KMS-11 (cell line): Measurements from ENCODE around the gene PDIA4.

Source experiments
- H2AFZ ChIP-seq: fragments of 200-600 bp; sonication (generic); 2 replicates; pipeline ENCODE4 v1.6.1; 2016; ENCODE audit warnings: antibody characterized with exemption, mixed run types, low read depth
- H3K27ac ChIP-seq: fragments of 200-600 bp; sonication (generic); 2 replicates; pipeline ENCODE4 v1.6.1; 2016; ENCODE audit warnings: mild to moderate bottlenecking, mixed run types
- H3K27me3 ChIP-seq: fragments of 200-600 bp; sonication (generic); 2 replicates; pipeline ENCODE4 v1.6.1; 2017; ENCODE audit warnings: mild to moderate bottlenecking, low read depth, mixed run types, moderate library complexity; ENCODE audit not compliant: insufficient read depth
- H3K36me3 ChIP-seq: fragments of 200-600 bp; sonication (generic); 2 replicates; pipeline ENCODE4 v1.6.1; 2017; ENCODE audit warnings: mild to moderate bottlenecking, mixed run types; ENCODE audit not compliant: insufficient read depth
- H3K4me1 ChIP-seq: fragments of 200-600 bp; sonication (generic); 2 replicates; pipeline ENCODE4 v1.6.1; 2016; ENCODE audit warnings: mild to moderate bottlenecking, low read depth, mixed run types; ENCODE audit not compliant: poor library complexity, severe bottlenecking
- H3K4me2 ChIP-seq: fragments of 200-600 bp; sonication (generic); 2 replicates; pipeline ENCODE4 v1.7.0; 2016; ENCODE audit warnings: mild to moderate bottlenecking, mixed run types
- H3K4me3 ChIP-seq: fragments of 200-600 bp; sonication (generic); IDR thresholded peaks from 2 replicates; pipeline ENCODE4 v1.6.1; 2017; ENCODE audit warnings: low read depth, low read length, mixed read lengths; ENCODE audit not compliant: insufficient read depth
- H3K79me2 ChIP-seq: fragments of 200-600 bp; sonication (generic); 2 replicates; pipeline ENCODE4 v1.6.1; 2016; ENCODE audit warnings: low read depth, mixed run types; ENCODE audit not compliant: insufficient read depth
- H3K9ac ChIP-seq: fragments of 200-600 bp; sonication (generic); 2 replicates; pipeline ENCODE4 v1.6.1; 2016; ENCODE audit warnings: mild to moderate bottlenecking, mixed run types
- H4K20me1 ChIP-seq: fragments of 200-600 bp; sonication (generic); 2 replicates; pipeline ENCODE4 v1.6.1; 2016; ENCODE audit warnings: mild to moderate bottlenecking, mixed run types; ENCODE audit not compliant: insufficient read depth
- TF ChIP-seq, protein P1 (sequence below): fragments of 200-600 bp; sonication (generic); conservative IDR thresholded peaks from 2 replicates; pipeline ENCODE4 v1.6.1; 2017; ENCODE audit warnings: low read depth, mild to moderate bottlenecking, antibody characterized with exemption, low read length, moderate library complexity, mixed read lengths

Gene PDIA4, protein sequence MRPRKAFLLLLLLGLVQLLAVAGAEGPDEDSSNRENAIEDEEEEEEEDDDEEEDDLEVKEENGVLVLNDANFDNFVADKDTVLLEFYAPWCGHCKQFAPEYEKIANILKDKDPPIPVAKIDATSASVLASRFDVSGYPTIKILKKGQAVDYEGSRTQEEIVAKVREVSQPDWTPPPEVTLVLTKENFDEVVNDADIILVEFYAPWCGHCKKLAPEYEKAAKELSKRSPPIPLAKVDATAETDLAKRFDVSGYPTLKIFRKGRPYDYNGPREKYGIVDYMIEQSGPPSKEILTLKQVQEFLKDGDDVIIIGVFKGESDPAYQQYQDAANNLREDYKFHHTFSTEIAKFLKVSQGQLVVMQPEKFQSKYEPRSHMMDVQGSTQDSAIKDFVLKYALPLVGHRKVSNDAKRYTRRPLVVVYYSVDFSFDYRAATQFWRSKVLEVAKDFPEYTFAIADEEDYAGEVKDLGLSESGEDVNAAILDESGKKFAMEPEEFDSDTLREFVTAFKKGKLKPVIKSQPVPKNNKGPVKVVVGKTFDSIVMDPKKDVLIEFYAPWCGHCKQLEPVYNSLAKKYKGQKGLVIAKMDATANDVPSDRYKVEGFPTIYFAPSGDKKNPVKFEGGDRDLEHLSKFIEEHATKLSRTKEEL

GRCh38 chr7:149028346-149029109, at the start of gene PDIA4:
Gene PDIA4, minus strand, starts transcription at chr7:149028505. Its CDS starts 97 bp downstream, at chr7:149028408.
- Histone ChIP-seq H2AFZ (peak within 1 kb of the TSS; percentile 64), H3K4me1 (peaks cover 29% of the 10 kb centered on the region), H3K27ac (peak within 1 kb of the TSS; percentile 85), H4K20me1 (peaks cover 4% of the 10 kb centered on the region; the same call in 1 of the 2 replicates), H3K79me2 (peaks cover 46% of the 10 kb centered on the region), H3K4me2 (peak within 1 kb of the TSS; percentile 89), H3K27me3 (no peaks in the 10 kb centered on the region), H3K9ac (peak within 1 kb of the TSS; percentile 95), H3K4me3 (peak within 1 kb of the TSS; percentile 29), H3K36me3 (no peaks in the 10 kb centered on the region)
- TF ChIP-seq, protein P1, sequence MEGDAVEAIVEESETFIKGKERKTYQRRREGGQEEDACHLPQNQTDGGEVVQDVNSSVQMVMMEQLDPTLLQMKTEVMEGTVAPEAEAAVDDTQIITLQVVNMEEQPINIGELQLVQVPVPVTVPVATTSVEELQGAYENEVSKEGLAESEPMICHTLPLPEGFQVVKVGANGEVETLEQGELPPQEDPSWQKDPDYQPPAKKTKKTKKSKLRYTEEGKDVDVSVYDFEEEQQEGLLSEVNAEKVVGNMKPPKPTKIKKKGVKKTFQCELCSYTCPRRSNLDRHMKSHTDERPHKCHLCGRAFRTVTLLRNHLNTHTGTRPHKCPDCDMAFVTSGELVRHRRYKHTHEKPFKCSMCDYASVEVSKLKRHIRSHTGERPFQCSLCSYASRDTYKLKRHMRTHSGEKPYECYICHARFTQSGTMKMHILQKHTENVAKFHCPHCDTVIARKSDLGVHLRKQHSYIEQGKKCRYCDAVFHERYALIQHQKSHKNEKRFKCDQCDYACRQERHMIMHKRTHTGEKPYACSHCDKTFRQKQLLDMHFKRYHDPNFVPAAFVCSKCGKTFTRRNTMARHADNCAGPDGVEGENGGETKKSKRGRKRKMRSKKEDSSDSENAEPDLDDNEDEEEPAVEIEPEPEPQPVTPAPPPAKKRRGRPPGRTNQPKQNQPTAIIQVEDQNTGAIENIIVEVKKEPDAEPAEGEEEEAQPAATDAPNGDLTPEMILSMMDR: no peak; the same call in 1 of the 2 replicates

DNA sequence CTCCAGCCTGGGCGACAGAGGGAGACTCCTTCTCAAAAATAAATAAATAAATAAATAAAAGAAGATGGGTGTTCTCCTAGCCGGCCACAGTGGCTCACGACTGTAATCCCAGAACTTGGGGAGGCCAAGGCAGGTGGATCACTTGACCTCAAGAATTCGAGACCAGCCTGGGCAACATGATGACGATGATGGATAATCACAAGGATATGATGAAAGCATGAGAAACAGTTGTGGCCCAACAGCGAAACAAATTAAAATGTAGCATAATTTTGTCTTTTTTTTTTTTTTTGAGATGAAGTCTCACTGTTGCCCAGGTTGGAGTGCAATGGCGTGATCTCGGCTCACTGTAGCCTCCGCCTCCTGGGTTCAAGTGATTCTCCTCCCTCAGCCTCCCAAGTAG, 49.3 kb upstream of the PDIA4 start:
- H3K27ac ChIP-seq: no peak overlapping the region
- no peaks in the 10 kb centered on the region for H4K20me1 ChIP-seq
- H2AFZ ChIP-seq: no peak overlapping the region
- TF ChIP-seq, protein P1: no peak
- H3K4me3 ChIP-seq: no peak overlapping the region
- H3K9ac ChIP-seq: no peak overlapping the region
- no peaks in the 10 kb centered on the region for H3K79me2 ChIP-seq
- no peaks in the 10 kb centered on the region for H3K4me1 ChIP-seq
- no peaks in the 10 kb centered on the region for H3K27me3 ChIP-seq
- no peak overlapping the region for H3K4me2 ChIP-seq
- no peaks in the 10 kb centered on the region for H3K36me3 ChIP-seq

- peaks cover 3% of the 10 kb centered on the region; the same call in 1 of the 2 replicates for H3K36me3 ChIP-seq
- TF ChIP-seq, protein P1: no peak
- no peaks in the 10 kb centered on the region for H3K4me1 ChIP-seq
- no peak overlapping the region for H2AFZ ChIP-seq
- no peaks in the 10 kb centered on the region for H3K79me2 ChIP-seq
- no peak overlapping the region for H3K4me2 ChIP-seq
- H3K27me3 ChIP-seq: no peaks in the 10 kb centered on the region
- no peak overlapping the region for H3K4me3 ChIP-seq
- H3K9ac ChIP-seq: no peak overlapping the region
- no peaks in the 10 kb centered on the region for H4K20me1 ChIP-seq
- H3K27ac ChIP-seq: no peak overlapping the region
Measured at GRCh38 chr7:149075286-149075685, 47.0 kb upstream of the PDIA4 start.

DNA sequence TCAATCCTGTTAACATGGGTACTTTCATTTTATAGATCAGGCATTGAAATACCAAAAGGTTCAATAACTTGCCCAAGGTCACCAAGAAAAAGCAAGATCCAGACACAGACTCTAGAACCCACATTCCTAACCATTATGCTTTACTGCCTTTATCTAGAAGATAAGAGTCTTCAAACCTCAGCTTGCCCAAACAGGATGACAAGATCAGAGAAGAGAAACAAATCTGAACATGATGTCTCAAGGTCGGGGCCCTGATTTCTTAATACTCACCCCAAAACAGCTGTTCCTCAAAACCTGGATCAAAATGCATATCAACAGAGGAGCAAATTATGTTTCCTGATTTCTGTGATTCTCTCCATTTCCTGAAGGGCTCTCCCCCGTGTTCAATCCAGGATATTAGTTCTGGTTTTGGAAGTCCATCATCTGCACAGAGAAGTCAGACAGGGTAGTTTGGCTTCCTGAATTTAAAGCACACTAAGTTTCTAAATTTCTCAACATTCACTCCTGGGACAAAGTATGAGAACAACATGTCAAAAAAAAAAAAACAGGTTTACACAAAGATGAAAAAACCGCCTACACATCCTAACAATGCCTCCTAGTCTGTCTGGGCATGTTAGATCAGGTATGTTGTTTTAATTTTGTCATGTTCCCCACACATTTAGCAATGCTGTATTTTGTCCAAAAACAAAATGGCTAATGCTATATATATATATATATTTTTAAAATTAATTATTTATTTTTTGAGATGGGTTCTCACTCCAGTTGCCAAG, 46.0 kb upstream of the PDIA4 start:
- no peak overlapping the region for H3K27ac ChIP-seq
- no peak overlapping the region for H3K4me3 ChIP-seq
- no peak overlapping the region for H3K9ac ChIP-seq
- no peaks in the 10 kb centered on the region for H3K79me2 ChIP-seq
- H3K4me2 ChIP-seq: no peak overlapping the region
- no peaks in the 10 kb centered on the region for H3K4me1 ChIP-seq
- TF ChIP-seq, protein P1: no peak
- H3K36me3 ChIP-seq: peaks cover 3% of the 10 kb centered on the region; the same call in 1 of the 2 replicates
- no peaks in the 10 kb centered on the region for H3K27me3 ChIP-seq
- H2AFZ ChIP-seq: no peak overlapping the region
- H4K20me1 ChIP-seq: no peaks in the 10 kb centered on the region
